Measurements from ENCODE around the gene PI4KA.
"Not testable (repeated sequence)": the region's sequence is repeated elsewhere in the genome, so short reads cannot be mapped to it uniquely, and the experiment has no call there.

The PI4KA gene

GRCh38 chr22:20746431-20747189, 112.0 kb downstream of the PI4KA start:
- DNase-seq, result no peak

- DNase-seq, result no peak
Observed at GRCh38 chr22:20745119-20745518, 113.5 kb downstream of the PI4KA start.

- DNase-seq, result no peak
Observed at GRCh38 chr22:20744456-20744855, 114.2 kb downstream of the PI4KA start.

GRCh38 chr22:20742764-20743163, 115.8 kb downstream of the PI4KA start:
- DNase-seq, result no peak

GRCh38 chr22:20741634-20742581, 116.7 kb downstream of the PI4KA start:
- no peak for DNase-seq

- DNase-seq, result no peak
Observed at GRCh38 chr22:20741008-20741633, 117.5 kb downstream of the PI4KA start.

GRCh38 chr22:20740222-20740951, 118.2 kb downstream of the PI4KA start:
- no peak for DNase-seq

GRCh38 chr22:20738394-20739089, 120.1 kb downstream of the PI4KA start:
- peak; percentile 52 for DNase-seq

- DNase-seq, result peak; percentile 12
Observed at GRCh38 chr22:20736891-20737290, 121.7 kb downstream of the PI4KA start.

GRCh38 chr22:20735356-20736162, 123.1 kb downstream of the PI4KA start:
- DNase-seq, result not testable (repeated sequence)

- not testable (repeated sequence) for DNase-seq
Observed at GRCh38 chr22:20732431-20732830, 126.2 kb downstream of the PI4KA start.

GRCh38 chr22:20729194-20729593, 129.4 kb downstream of the PI4KA start:
- no peak for DNase-seq

- no peak for DNase-seq
Observed at GRCh38 chr22:20728523-20729190, 130.0 kb downstream of the PI4KA start.

- DNase-seq, result no peak
Observed at GRCh38 chr22:20727118-20728015, 131.2 kb downstream of the PI4KA start.

- no peak for DNase-seq
Observed at GRCh38 chr22:20725987-20726558, 132.5 kb downstream of the PI4KA start.

- DNase-seq, result no peak
Observed at GRCh38 chr22:20724676-20725454, 133.7 kb downstream of the PI4KA start.

- no peak for DNase-seq
Observed at GRCh38 chr22:20721409-20722218, 137.0 kb downstream of the PI4KA start.

Data from GF-D8 (cell line).